HG03103 (cell line): Measurements from ENCODE around the gene TRAFD1.

Experiments used
- ATAC-seq: cut with Tn5 transposase; IDR thresholded peaks from one replicate; pipeline ENCODE4 v1.9.1; 2021; ENCODE audit warnings: low read depth; ENCODE audit not compliant: unreplicated experiment

Gene TRAFD1

GRCh38 chr12:112175361-112176155 is 50.2 kb downstream of the TRAFD1 start:
- no peak for ATAC-seq

GRCh38 chr12:112176321-112177010 is 51.1 kb downstream of the TRAFD1 start:
- no peak for ATAC-seq

- no peak for ATAC-seq
Measured at GRCh38 chr12:112178796-112179195, 53.4 kb downstream of the TRAFD1 start.

- ATAC-seq = no peak
Measured at GRCh38 chr12:112179341-112179740, 54.0 kb downstream of the TRAFD1 start.

- ATAC-seq = no peak
Measured at GRCh38 chr12:112179916-112180315, 54.6 kb downstream of the TRAFD1 start.

GRCh38 chr12:112180422-112180821 is 55.1 kb downstream of the TRAFD1 start:
- no peak for ATAC-seq

- ATAC-seq = no peak
Measured at GRCh38 chr12:112182499-112182898, 57.1 kb downstream of the TRAFD1 start.

- no peak for ATAC-seq
Measured at GRCh38 chr12:112183141-112184021, 58.0 kb downstream of the TRAFD1 start.

- no peak for ATAC-seq
Measured at GRCh38 chr12:112184056-112184887, 58.9 kb downstream of the TRAFD1 start.

GRCh38 chr12:112185093-112185923 is 59.9 kb downstream of the TRAFD1 start:
- ATAC-seq = no peak

GRCh38 chr12:112188130-112188830 is 62.9 kb downstream of the TRAFD1 start:
- no peak for ATAC-seq

GRCh38 chr12:112190231-112191025 is 65.1 kb downstream of the TRAFD1 start:
- ATAC-seq = no peak

GRCh38 chr12:112191201-112191600 is 65.8 kb downstream of the TRAFD1 start:
- ATAC-seq = no peak

GRCh38 chr12:112191840-112192321 is 66.5 kb downstream of the TRAFD1 start:
- ATAC-seq = no peak

- no peak for ATAC-seq
Measured at GRCh38 chr12:112192475-112192874, 67.1 kb downstream of the TRAFD1 start.

- no peak for ATAC-seq
Measured at GRCh38 chr12:112194601-112195247, 69.4 kb downstream of the TRAFD1 start.

GRCh38 chr12:112196196-112196875 is 71.0 kb downstream of the TRAFD1 start:
- no peak for ATAC-seq
